Tibial artery (tissue), 4 donors: ENCODE measurements around the gene CAGE1.

ENCODE experiments used
- DNase-seq, 2 donors: peaks; one replicate each; pipeline ENCODE4 v3.0.0-alpha.2; 2019
- H3K27ac ChIP-seq, 2 donors: fragments of 200-600 bp; sonication (generic) in 1 of 2; 1 replicate in 1 of 2; 2 replicates in 1 of 2; pipeline ENCODE4 v1.5.1; 2018 to 2019; ENCODE audit warnings: mild to moderate bottlenecking in 1 of 2
- H3K27me3 ChIP-seq, 2 donors: fragments of 200-600 bp; sonication (generic) in 1 of 2; one replicate each; pipeline versions ENCODE4 v1.5.1 to v1.6.0; 2016 to 2019
- H3K36me3 ChIP-seq, 3 donors: fragments of 200-600 bp; sonication (generic) in 2 of 3; one replicate each; pipeline ENCODE4 v1.5.1; 2016 to 2019; ENCODE audit warnings: mild to moderate bottlenecking in 2 of 3
- H3K4me1 ChIP-seq, 4 donors: fragments of 200-600 bp; sonication (generic) in 2 of 4; 1 replicate in 3 of 4; 2 replicates in 1 of 4; pipeline ENCODE4 v1.5.1; 2016 to 2019
- H3K4me3 ChIP-seq, 2 donors: fragments of 200-600 bp; sonication (generic) in 1 of 2; 1 replicate in 1 of 2; 2 replicates in 1 of 2; pipeline ENCODE4 v1.5.1; 2018 to 2019; ENCODE audit warnings: mild to moderate bottlenecking in 2 of 2
- H3K9me3 ChIP-seq, 3 donors: fragments of 200-600 bp; sonication (generic) in 1 of 3; one replicate each; pipeline ENCODE4 v1.5.1; 2016 to 2019
- intact Hi-C: fragments of 100-400 bp; cut with DNase I; formaldehyde crosslinking; loops from one replicate; pipeline ENCODE4 v1.15.0; 2023; ENCODE audit warnings: low total_unique reads
- TF ChIP-seq, protein P1 (sequence below), 2 experiments: fragments of 200-600 bp in 1 of 2; fragments of 450-650 bp in 1 of 2; IDR thresholded peaks; one replicate each; pipeline ENCODE4 v1.5.1; 2017 to 2019; ENCODE audit warnings: antibody characterized with exemption in 2 of 2, mild to moderate bottlenecking in 1 of 2, moderate library complexity in 1 of 2

Gene CAGE1

GRCh38 chr6:7409740-7410139 is 20.2 kb upstream of the CAGE1 start:
- no peak for DNase-seq
- no peaks in the 10 kb centered on the region for H3K4me1 ChIP-seq
- H3K36me3 ChIP-seq: peaks cover 78 to 98% (median 85%) of the 10 kb centered on the region in 3 donors
- TF ChIP-seq, protein P1, sequence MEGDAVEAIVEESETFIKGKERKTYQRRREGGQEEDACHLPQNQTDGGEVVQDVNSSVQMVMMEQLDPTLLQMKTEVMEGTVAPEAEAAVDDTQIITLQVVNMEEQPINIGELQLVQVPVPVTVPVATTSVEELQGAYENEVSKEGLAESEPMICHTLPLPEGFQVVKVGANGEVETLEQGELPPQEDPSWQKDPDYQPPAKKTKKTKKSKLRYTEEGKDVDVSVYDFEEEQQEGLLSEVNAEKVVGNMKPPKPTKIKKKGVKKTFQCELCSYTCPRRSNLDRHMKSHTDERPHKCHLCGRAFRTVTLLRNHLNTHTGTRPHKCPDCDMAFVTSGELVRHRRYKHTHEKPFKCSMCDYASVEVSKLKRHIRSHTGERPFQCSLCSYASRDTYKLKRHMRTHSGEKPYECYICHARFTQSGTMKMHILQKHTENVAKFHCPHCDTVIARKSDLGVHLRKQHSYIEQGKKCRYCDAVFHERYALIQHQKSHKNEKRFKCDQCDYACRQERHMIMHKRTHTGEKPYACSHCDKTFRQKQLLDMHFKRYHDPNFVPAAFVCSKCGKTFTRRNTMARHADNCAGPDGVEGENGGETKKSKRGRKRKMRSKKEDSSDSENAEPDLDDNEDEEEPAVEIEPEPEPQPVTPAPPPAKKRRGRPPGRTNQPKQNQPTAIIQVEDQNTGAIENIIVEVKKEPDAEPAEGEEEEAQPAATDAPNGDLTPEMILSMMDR (IDR thresholded peaks at IDR 0.05): no peak
- H3K4me3 ChIP-seq: no peak overlapping the region
- H3K27me3 ChIP-seq: no peaks in the 10 kb centered on the region
- intact Hi-C loops: no loop called here
- no peak overlapping the region for H3K27ac ChIP-seq
- H3K9me3 ChIP-seq: no peaks in the 10 kb centered on the region

DNA sequence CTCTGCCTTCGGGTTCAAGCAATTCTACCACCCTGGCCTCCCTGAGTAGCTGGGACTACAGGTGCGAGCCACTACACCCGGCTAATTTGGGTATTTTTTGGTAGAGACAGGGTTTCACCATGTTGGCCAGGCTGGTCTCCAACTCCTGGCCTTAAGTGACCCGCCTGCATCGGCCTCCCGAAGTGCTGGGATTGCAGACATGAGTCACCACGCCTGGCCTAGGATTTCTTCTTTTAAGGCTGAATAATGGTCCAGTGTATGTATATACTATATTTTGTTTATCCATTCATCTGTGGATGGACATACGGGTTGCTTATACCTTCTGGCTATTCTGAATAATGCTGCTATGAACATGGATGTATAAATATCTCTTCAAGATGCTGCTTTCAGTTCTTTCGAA is 17.2 kb upstream of the CAGE1 start:
- H3K4me1 ChIP-seq: no peaks in the 10 kb centered on the region
- H3K27ac ChIP-seq: no peak overlapping the region
- no peaks in the 10 kb centered on the region for H3K9me3 ChIP-seq
- no peak for DNase-seq
- H3K36me3 ChIP-seq: peaks cover 84 to 96% (median 92%) of the 10 kb centered on the region in 3 donors
- TF ChIP-seq, protein P1 (IDR thresholded peaks at IDR 0.05): no peak
- no peak overlapping the region for H3K4me3 ChIP-seq
- no peaks in the 10 kb centered on the region for H3K27me3 ChIP-seq
- intact Hi-C loops: no loop called here

GRCh38 chr6:7404546-7404945 is 15.0 kb upstream of the CAGE1 start:
- no peaks in the 10 kb centered on the region for H3K27me3 ChIP-seq
- no peak overlapping the region for H3K4me3 ChIP-seq
- TF ChIP-seq, protein P1 (IDR thresholded peaks at IDR 0.05): no peak
- no peak overlapping the region for H3K27ac ChIP-seq
- intact Hi-C loops: no loop called here
- peaks cover 79 to 96% (median 80%) of the 10 kb centered on the region in 3 donors for H3K36me3 ChIP-seq
- H3K4me1 ChIP-seq: no peaks in the 10 kb centered on the region
- no peak for DNase-seq
- H3K9me3 ChIP-seq: no peaks in the 10 kb centered on the region

GRCh38 chr6:7402716-7403115 is 13.2 kb upstream of the CAGE1 start:
- intact Hi-C loops: no loop called here
- H3K27ac ChIP-seq: no peak overlapping the region
- peaks cover 81 to 94% (median 83%) of the 10 kb centered on the region in 3 donors for H3K36me3 ChIP-seq
- no peaks in the 10 kb centered on the region for H3K4me1 ChIP-seq
- TF ChIP-seq, protein P1 (IDR thresholded peaks at IDR 0.05): no peak
- H3K27me3 ChIP-seq: no peaks in the 10 kb centered on the region
- DNase-seq: no peak
- H3K4me3 ChIP-seq: no peak overlapping the region
- no peaks in the 10 kb centered on the region for H3K9me3 ChIP-seq

- intact Hi-C loops: no loop called here
Measured at GRCh38 chr6:7401075-7401474, 11.5 kb upstream of the CAGE1 start.

More at GRCh38 chr6:7401075-7401474, 11.5 kb upstream of the CAGE1 start:
- H3K27me3 ChIP-seq: no peaks in the 10 kb centered on the region
- no peaks in the 10 kb centered on the region for H3K9me3 ChIP-seq
- peaks cover 67 to 92% (median 76%) of the 10 kb centered on the region in 3 donors for H3K36me3 ChIP-seq
- TF ChIP-seq, protein P1 (IDR thresholded peaks at IDR 0.05): no peak
- DNase-seq: no peak
- H3K4me1 ChIP-seq: no peaks in the 10 kb centered on the region
- H3K4me3 ChIP-seq: no peak overlapping the region
- H3K27ac ChIP-seq: no peak overlapping the region
